HCT116 (cell line): ENCODE data around the gene SPEF1. TPM values are rescaled to one million over a fixed set of nuclear protein-coding genes. Genes with fewer than 3 reads are reported as not detected.

ENCODE experiments used
- ATAC-seq: fragments of 200-7000 bp; cut with Tn5 transposase; 2 replicates; pipeline ENCODE4 v1.9.1; 2020; ENCODE audit warnings: mild to moderate bottlenecking, moderate library complexity
- BruUV-seq: library from RNA; stranded (reverse); fragments of 400-500 nt; replicated peaks from 2 replicates; lab custom pipeline; 2021; lab: Mats Ljungman, UMichigan
- CTCF ChIA-PET: fragments of 300-600 bp; sonication (Branson Sonifier 250); formaldehyde crosslinking; loops from one replicate; lab custom pipeline; 2021; ENCODE audit warnings: antibody characterized with exemption; lab: Charles Lee
- POLR2A ChIA-PET: fragments of 300-600, 350-600 bp; sonication (Branson Sonifier 250); formaldehyde crosslinking; loops from one replicate; lab custom pipeline; 2021; ENCODE audit warnings: antibody characterized with exemption; lab: Charles Lee
- RAD21 ChIA-PET, 2 experiments: fragments of 300-600 bp; sonication (Branson Sonifier 250); formaldehyde crosslinking; loops; one replicate each; lab custom pipeline; 2023; ENCODE audit warnings: low total read pairs in 2 of 2; ENCODE audit not compliant: uncharacterized antibody in 2 of 2, unreplicated experiment in 2 of 2, low non-redundant PET in 1 of 2; lab: Charles Lee
- DNase-seq: peaks from one replicate; pipeline ENCODE4 v3.0.0-alpha.2; 2010; ENCODE audit warnings: low read depth, low spot score
- H2AFZ ChIP-seq: fragments of 200-600 bp; shearing (Covaris generic), sonication (generic); 2 replicates; pipeline ENCODE4 v1.6.1; 2017; ENCODE audit warnings: low read depth, mixed run types, mixed read lengths, antibody characterized with exemption, low read length; ENCODE audit not compliant: poor library complexity, severe bottlenecking
- H3K27ac ChIP-seq: 2 replicates; pipeline ENCODE4 v1.5.1; 2012; ENCODE audit warnings: low read depth, low read length
- H3K27me3 ChIP-seq: fragments of 200-600 bp; sonication (generic); 2 replicates; pipeline ENCODE4 v1.6.1; 2016; ENCODE audit warnings: mixed run types, low read length, mixed read lengths; ENCODE audit not compliant: insufficient read depth
- H3K36me3 ChIP-seq, 2 experiments: fragments of 200-500 bp in 1 of 2; fragments of 200-600 bp in 1 of 2; sonication (Bioruptor generic) in 1 of 2; sonication (generic) in 1 of 2; 2 replicates each; pipeline versions ENCODE4 v1.5.1 to v1.6.1; 2014 to 2016; ENCODE audit warnings: low read length in 2 of 2, inconsistent platforms in 1 of 2, mixed read lengths in 1 of 2, mixed run types in 1 of 2; ENCODE audit not compliant: insufficient read depth in 2 of 2, control insufficient read depth in 1 of 2
- H3K4me1 ChIP-seq, 2 experiments: fragments of 200-600 bp in 1 of 2; sonication (generic) in 1 of 2; 2 replicates each; pipeline versions ENCODE4 v1.5.1 to v1.6.1; 2012 to 2017; ENCODE audit warnings: low read length in 2 of 2, inconsistent platforms in 1 of 2, mild to moderate bottlenecking in 1 of 2, mixed read lengths in 1 of 2, mixed run types in 1 of 2, moderate library complexity in 1 of 2; ENCODE audit not compliant: insufficient read depth in 2 of 2, control insufficient read depth in 1 of 2
- H3K4me2 ChIP-seq: fragments of 200-600 bp; sonication (generic); 2 replicates; pipeline ENCODE4 v1.6.1; 2017; ENCODE audit warnings: mixed run types, low read length, mixed read lengths
- H3K4me3 ChIP-seq, 2 experiments: fragments of 200-600 bp in 1 of 2; sonication (generic) in 1 of 2; replicated peaks in 1 of 2; 2 replicates each; pipeline ENCODE4 v1.5.1; 2011 to 2016; ENCODE audit warnings: low read length in 2 of 2, control low read depth in 1 of 2, low read depth in 1 of 2, mild to moderate bottlenecking in 1 of 2, mixed read lengths in 1 of 2, mixed run types in 1 of 2
- H3K79me2 ChIP-seq: fragments of 200-600 bp; sonication (generic); 2 replicates; pipeline ENCODE4 v1.6.1; 2017; ENCODE audit warnings: mild to moderate bottlenecking, mixed run types, low read length, moderate library complexity, mixed read lengths; ENCODE audit not compliant: insufficient read depth
- H3K9ac ChIP-seq: fragments of 200-600 bp; sonication (generic); 2 replicates; pipeline ENCODE4 v1.6.1; 2016; ENCODE audit warnings: low read length, mixed read lengths
- H3K9me2 ChIP-seq: fragments of 200-600 bp; sonication (generic), shearing (Covaris generic); 2 replicates; pipeline ENCODE4 v1.6.1; 2017; ENCODE audit warnings: mixed run types, mild to moderate bottlenecking, moderate library complexity; ENCODE audit not compliant: insufficient read depth
- H3K9me3 ChIP-seq, 2 experiments: fragments of 200-500 bp in 1 of 2; fragments of 200-600 bp in 1 of 2; sonication (Bioruptor generic) in 1 of 2; sonication (generic) in 1 of 2; 2 replicates each; pipeline ENCODE4 v1.6.1; 2014 to 2017; ENCODE audit warnings: low read length in 2 of 2, mixed read lengths in 2 of 2, inconsistent platforms in 1 of 2, low read depth in 1 of 2, mild to moderate bottlenecking in 1 of 2, mixed run types in 1 of 2, moderate library complexity in 1 of 2; ENCODE audit not compliant: control insufficient read depth in 1 of 2, insufficient read depth in 1 of 2
- H4K20me1 ChIP-seq: fragments of 200-600 bp; sonication (generic), shearing (Covaris generic); 2 replicates; pipeline ENCODE4 v1.6.1; 2017; ENCODE audit warnings: mixed run types, mild to moderate bottlenecking, moderate library complexity; ENCODE audit not compliant: insufficient read depth
- ATF3 ChIP-seq: IDR thresholded peaks from 2 replicates; pipeline ENCODE4 v1.6.1; 2012
- CBX3 ChIP-seq: IDR thresholded peaks from 2 replicates; pipeline ENCODE4 v1.6.1; 2012; ENCODE audit warnings: low read depth
- CEBPB ChIP-seq: IDR thresholded peaks from 2 replicates; pipeline ENCODE4 v1.6.1; 2012; ENCODE audit warnings: low read depth
- CTCF ChIP-seq, 3 experiments: fragments of 200-600 bp in 1 of 3; sonication (generic) in 1 of 3; IDR thresholded peaks in 2 of 3; conservative IDR thresholded peaks in 1 of 3; 2 replicates each; pipeline ENCODE4 v1.5.1; 2012 to 2017; ENCODE audit warnings: low read depth in 2 of 3, low read length in 2 of 3, antibody characterized with exemption in 1 of 3, borderline replicate concordance in 1 of 3, control low read depth in 1 of 3, mild to moderate bottlenecking in 1 of 3, mixed read lengths in 1 of 3, mixed run types in 1 of 3, moderate library complexity in 1 of 3; ENCODE audit not compliant: insufficient read depth in 1 of 3
- ELF1 ChIP-seq: IDR thresholded peaks from 2 replicates; pipeline ENCODE4 v1.6.1; 2012; ENCODE audit warnings: low read depth, borderline replicate concordance
- EZH2phosphoT487 ChIP-seq: fragments of 200-600 bp; IDR thresholded peaks from 2 replicates; pipeline ENCODE4 v1.6.1; 2018; ENCODE audit warnings: antibody characterized with exemption, borderline replicate concordance
- FOSL1 ChIP-seq: IDR thresholded peaks from 2 replicates; pipeline ENCODE4 v1.6.1; 2012; ENCODE audit warnings: low read depth
- JUND ChIP-seq: IDR thresholded peaks from 2 replicates; pipeline ENCODE4 v1.6.1; 2012
- POLR2A ChIP-seq: IDR thresholded peaks from 2 replicates; pipeline ENCODE4 v1.7.0; 2011; ENCODE audit warnings: borderline replicate concordance; ENCODE audit not compliant: insufficient read depth, insufficient read length; ENCODE audit errors: extremely low read depth
- POLR2AphosphoS5 ChIP-seq: IDR thresholded peaks from 2 replicates; pipeline ENCODE4 v1.6.1; 2011; ENCODE audit warnings: mild to moderate bottlenecking, low read depth, low read length, moderate library complexity
- RAD21 ChIP-seq: IDR thresholded peaks from 2 replicates; pipeline ENCODE4 v1.6.1; 2012; ENCODE audit warnings: low read depth, mild to moderate bottlenecking
- REST ChIP-seq: IDR thresholded peaks from 2 replicates; pipeline ENCODE4 v1.6.1; 2012; ENCODE audit warnings: low read depth
- SIN3A ChIP-seq: IDR thresholded peaks from 2 replicates; pipeline ENCODE4 v1.6.1; 2012; ENCODE audit warnings: low read depth
- SP1 ChIP-seq: IDR thresholded peaks from 2 replicates; pipeline ENCODE4 v1.6.1; 2012; ENCODE audit warnings: low read depth
- SRF ChIP-seq: IDR thresholded peaks from 2 replicates; pipeline ENCODE4 v1.6.1; 2012; ENCODE audit warnings: low read depth
- TCF7L2 ChIP-seq: IDR thresholded peaks from 2 replicates; pipeline ENCODE4 v1.7.0; 2011; ENCODE audit warnings: borderline replicate concordance, inconsistent platforms; ENCODE audit not compliant: insufficient read depth, insufficient read length; ENCODE audit errors: extremely low read depth
- YY1 ChIP-seq: IDR thresholded peaks from 2 replicates; pipeline ENCODE4 v1.6.1; 2011; ENCODE audit warnings: low read length, low read depth, moderate library complexity, mild to moderate bottlenecking; ENCODE audit not compliant: insufficient replicate concordance; ENCODE audit errors: extremely low read depth
- ZBTB33 ChIP-seq: IDR thresholded peaks from 2 replicates; pipeline ENCODE4 v1.6.1; 2011; ENCODE audit warnings: mild to moderate bottlenecking, low read length, moderate library complexity; ENCODE audit not compliant: insufficient replicate concordance; ENCODE audit errors: extremely low read depth
- ZFX ChIP-seq: fragments of 450-650 bp; IDR thresholded peaks from 2 replicates; pipeline ENCODE4 v1.6.1; 2017
- intact Hi-C: fragments of 100-400 bp; cut with micrococcal nuclease; formaldehyde crosslinking; loops from 2 replicates; pipeline ENCODE4 v1.10.0; 2022
- total RNA-seq: library from RNA; stranded (reverse); gene quantifications from one replicate; pipeline ENCODE4 v1.2.1, GENCODE V29; 2021; ENCODE audit not compliant: unreplicated experiment

Gene SPEF1
- total RNA-seq, 1 experiment from 2014 or later = 0.93 TPM

- Histone ChIP-seq H3K79me2 (peaks cover 24% of the 10 kb centered on the region), H3K27ac (no peak overlapping the region), H3K9ac (peak overlapping the region; percentile 28; the same call in 1 of the 2 replicates), H3K9me2 (no peaks in the 10 kb centered on the region), H2AFZ (no peak overlapping the region), H3K4me3 (peak overlapping the region in 1 of 2 experiments; percentile 16; a peak in 1 of 4 replicates), H3K27me3 (no peaks in the 10 kb centered on the region), H3K4me2 (peak overlapping the region; percentile 56), H4K20me1 (no peaks in the 10 kb centered on the region), H3K4me1 (peaks cover 25 to 40% of the 10 kb centered on the region in 2 experiments), H3K36me3 (peaks cover 0 to 8% of the 10 kb centered on the region in 2 experiments; a peak in 1 of 4 replicates), H3K9me3 (no peaks in the 10 kb centered on the region)
- intact Hi-C loops = loop anchor here (1.0 to 5.0 kb wide), 2 partner anchors 30 to 299 kb away; no protein-coding TSS in a partner anchor
- DNase-seq (no peak), ATAC-seq (peak; percentile 57)
- no peak for TF ChIP-seq RAD21
- TF ChIP-seq CEBPB = no peak
- TF ChIP-seq ATF3 = no peak
- no peak for TF ChIP-seq SP1
- TF ChIP-seq ZBTB33 = no peak
- TF ChIP-seq SIN3A = no peak
- TF ChIP-seq EZH2phosphoT487 = no peak
- no peak for TF ChIP-seq REST
- no peak for TF ChIP-seq POLR2AphosphoS5
- no peak for TF ChIP-seq CBX3
- TF ChIP-seq JUND = no peak
- TF ChIP-seq CTCF (IDR thresholded peaks at IDR 0.05 in 2 of 3, conservative IDR thresholded peaks at IDR 0.05 in 1 of 3; ENCODE audit: borderline replicate concordance in 1 of 3, insufficient read depth in 1 of 3, low read depth in 2 of 3, low read length in 2 of 3) = no peak
- no peak for TF ChIP-seq YY1
- no peak for TF ChIP-seq ZFX
- no peak for TF ChIP-seq SRF
- TF ChIP-seq ELF1 = no peak
- TF ChIP-seq TCF7L2 = no peak
- TF ChIP-seq POLR2A = no peak
- TF ChIP-seq FOSL1 = no peak
- BruUV-seq = no TSS peak
- POLR2A ChIA-PET = interaction anchor here (0.6 to 0.9 kb wide), 2 partner anchors 25 to 49 kb away, joined by 3 to 6 read pairs; no protein-coding TSS in a partner anchor
- RAD21 ChIA-PET = no interaction called here
- CTCF ChIA-PET = interaction anchor here (2.2 kb wide), 1 partner anchor 30 kb away, joined by 10 read pairs; no protein-coding TSS in a partner anchor
Observed at GRCh38 chr20:3788685-3789155, 7.5 kb upstream of the SPEF1 start.
